HEK293 (cell line): ENCODE results near the gene NOL9.

ENCODE experiments used
- CTCF ChIA-PET: fragments of 350-600 bp; formaldehyde crosslinking; extraction: SDS; loops from one replicate; lab custom pipeline; 2021; ENCODE audit warnings: antibody characterized with exemption; lab: Yijun Ruan, JAX
- POLR2A ChIA-PET: fragments of 300-600 bp; formaldehyde crosslinking; extraction: SDS; loops from one replicate; lab custom pipeline; 2020; ENCODE audit warnings: antibody characterized with exemption, inconsistent platforms; lab: Yijun Ruan, JAX
- H3K27ac ChIP-seq: fragments of 200-500 bp; sonication (Bioruptor generic); 2 replicates; pipeline ENCODE4 v1.5.1; 2014; ENCODE audit warnings: low read depth, low read length, control low read depth, inconsistent platforms; ENCODE audit errors: extremely low read depth
- H3K36me3 ChIP-seq, 2 experiments: fragments of 200-500 bp in 1 of 2; sonication (Bioruptor generic) in 1 of 2; 1 replicate in 1 of 2; 2 replicates in 1 of 2; pipeline ENCODE4 v1.5.1; 2014 to 2017; ENCODE audit warnings: inconsistent platforms in 2 of 2, low read length in 2 of 2; ENCODE audit not compliant: control insufficient read depth in 2 of 2, insufficient read depth in 1 of 2
- H3K4me1 ChIP-seq: fragments of 200-500 bp; sonication (Bioruptor generic); 2 replicates; pipeline ENCODE4 v1.5.1; 2014; ENCODE audit warnings: mild to moderate bottlenecking, low read length, inconsistent platforms; ENCODE audit not compliant: control insufficient read depth, insufficient read depth
- H3K4me3 ChIP-seq: 2 replicates; pipeline ENCODE4 v1.5.1; 2011; ENCODE audit warnings: low read depth, mild to moderate bottlenecking, control low read depth, low read length, moderate library complexity
- H3K9me3 ChIP-seq: fragments of 200-500 bp; sonication (Bioruptor generic); 2 replicates; pipeline ENCODE4 v1.5.1; 2014; ENCODE audit warnings: low read depth, low read length, inconsistent platforms; ENCODE audit not compliant: control insufficient read depth, insufficient read depth
- HIC1 ChIP-seq: fragments of 450-650 bp; formaldehyde crosslinking; IDR thresholded peaks from 2 replicates; pipeline ENCODE4 v1.5.1; 2016; ENCODE audit warnings: missing biosample characterization, missing genetic modification characterization
- SP7 ChIP-seq: fragments of 450-650 bp; formaldehyde crosslinking; IDR thresholded peaks from 2 replicates; pipeline ENCODE4 v1.5.1; 2016; ENCODE audit warnings: missing biosample characterization, missing genetic modification characterization
- ZBTB48 ChIP-seq: fragments of 450-650 bp; formaldehyde crosslinking; IDR thresholded peaks from 2 replicates; pipeline ENCODE4 v1.5.1; 2016; ENCODE audit warnings: missing biosample characterization, missing genetic modification characterization
- ZBTB6 ChIP-seq: fragments of 450-650 bp; formaldehyde crosslinking; IDR thresholded peaks from 2 replicates; pipeline ENCODE4 v1.5.1; 2017; ENCODE audit warnings: missing biosample characterization, missing genetic modification characterization
- ZEB2 ChIP-seq: fragments of 450-650 bp; formaldehyde crosslinking; IDR thresholded peaks from 2 replicates; pipeline ENCODE4 v1.5.1; 2016; ENCODE audit warnings: missing biosample characterization, missing genetic modification characterization
- ZFP69B ChIP-seq: fragments of 450-650 bp; formaldehyde crosslinking; IDR thresholded peaks from 2 replicates; pipeline ENCODE4 v1.5.1; 2016; ENCODE audit warnings: missing biosample characterization, missing genetic modification characterization
- ZIC2 ChIP-seq: fragments of 450-650 bp; formaldehyde crosslinking; IDR thresholded peaks from 2 replicates; pipeline ENCODE4 v1.5.1; 2016; ENCODE audit warnings: missing biosample characterization, missing genetic modification characterization
- ZNF138 ChIP-seq: fragments of 450-650 bp; formaldehyde crosslinking; IDR thresholded peaks from 2 replicates; pipeline ENCODE4 v1.5.1; 2016; ENCODE audit warnings: missing biosample characterization, missing genetic modification characterization, borderline replicate concordance
- ZNF214 ChIP-seq: fragments of 450-650 bp; formaldehyde crosslinking; IDR thresholded peaks from 2 replicates; pipeline ENCODE4 v1.5.1; 2017; ENCODE audit warnings: missing biosample characterization, mild to moderate bottlenecking, missing genetic modification characterization, borderline replicate concordance
- ZNF341 ChIP-seq: fragments of 450-650 bp; formaldehyde crosslinking; IDR thresholded peaks from 2 replicates; pipeline ENCODE4; 2016; ENCODE audit warnings: low read depth, missing biosample characterization, missing genetic modification characterization
- ZNF513 ChIP-seq: fragments of 450-650 bp; IDR thresholded peaks from 2 replicates; pipeline ENCODE4 v1.5.1; 2018; ENCODE audit warnings: missing biosample characterization, missing genetic modification characterization
- ZNF600 ChIP-seq: fragments of 450-650 bp; formaldehyde crosslinking; IDR thresholded peaks from 2 replicates; pipeline ENCODE4 v1.5.1; 2016; ENCODE audit warnings: missing biosample characterization, missing genetic modification characterization
- ZNF629 ChIP-seq: fragments of 450-650 bp; formaldehyde crosslinking; IDR thresholded peaks from 2 replicates; pipeline ENCODE4 v1.5.1; 2017; ENCODE audit warnings: missing biosample characterization, missing genetic modification characterization
- ZNF660 ChIP-seq: fragments of 450-650 bp; IDR thresholded peaks from 2 replicates; pipeline ENCODE4 v1.5.1; 2018; ENCODE audit warnings: missing biosample characterization, mild to moderate bottlenecking, missing genetic modification characterization
- ZNF777 ChIP-seq: fragments of 450-650 bp; formaldehyde crosslinking; IDR thresholded peaks from 2 replicates; pipeline ENCODE4 v1.5.1; 2017; ENCODE audit warnings: missing biosample characterization, missing genetic modification characterization, borderline replicate concordance
- TF ChIP-seq, protein P1 (sequence below): fragments of 450-650 bp; formaldehyde crosslinking; IDR thresholded peaks from 2 replicates; pipeline ENCODE4 v1.5.1; 2017; ENCODE audit warnings: missing biosample characterization, missing genetic modification characterization

Gene NOL9

DNA sequence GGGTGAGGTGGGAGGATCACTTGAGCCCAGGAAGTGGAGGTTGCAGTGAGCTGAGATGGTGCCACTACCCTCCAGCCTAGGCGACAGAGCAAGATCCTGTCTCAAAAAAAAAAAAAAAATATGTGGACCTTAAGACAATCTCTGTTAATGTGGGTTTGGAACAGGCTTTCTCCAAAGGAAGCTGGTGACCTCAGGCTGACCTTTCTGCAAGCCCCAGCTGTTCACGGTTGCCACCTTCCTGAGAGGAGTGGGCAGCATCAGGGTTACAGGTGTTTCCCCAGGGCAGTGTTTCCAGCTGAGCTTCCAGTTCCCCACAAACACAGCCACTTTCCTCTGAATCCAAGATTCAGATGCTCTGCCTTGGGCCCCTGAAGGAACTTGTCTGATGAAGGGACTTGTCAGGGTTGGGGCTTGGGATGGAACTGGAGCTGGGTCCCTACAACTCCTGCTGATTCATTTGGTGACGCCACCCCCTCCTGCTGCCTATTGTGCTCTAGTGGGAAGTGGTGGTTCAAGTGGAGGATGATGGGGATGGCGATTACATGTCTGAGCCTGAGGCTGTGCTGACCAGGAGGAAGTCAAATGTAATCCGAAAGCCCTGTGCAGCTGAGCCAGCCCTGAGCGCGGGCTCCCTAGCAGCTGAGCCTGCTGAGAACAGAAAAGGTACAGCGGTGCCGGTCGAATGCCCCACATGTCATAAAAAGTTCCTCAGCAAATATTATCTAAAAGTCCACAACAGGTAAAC is 27.4 kb upstream of the NOL9 start:
- H3K36me3 ChIP-seq: peaks cover 0 to 42% of the 10 kb centered on the region in 2 experiments; a peak in 1 of 3 replicates
- ChIA-PET CTCF (interaction anchor here (1.2 kb wide), 1 partner anchor 27 kb away, joined by 6 read pairs; the partner anchor contains the start of genes NOL9 and TAS1R1), POLR2A (interaction anchor here (0.7 to 2.7 kb wide), 4 partner anchors 10 to 286 kb away, joined by 3 to 25 read pairs (median 14); partner anchors contain the start of genes KLHL21, NOL9 and TAS1R1)
- TF ChIP-seq ZEB2: 0 out of 2 replicates have a peak, but pooled peaks have one; percentile 33
- 0 out of 2 replicates have a peak, but pooled peaks have one; percentile 56 for TF ChIP-seq ZNF660
- peak; percentile 45; the same call in 1 of the 2 replicates for TF ChIP-seq SP7 (tag by site-specific recombination)
- peak; percentile 44; the same call in 1 of the 2 replicates for TF ChIP-seq HIC1 (tag by site-specific recombination)
- no peak for TF ChIP-seq ZNF138 (tag by site-specific recombination)
- TF ChIP-seq ZNF341 (tag by site-specific recombination): peak; percentile 92
- peak; percentile 65 for TF ChIP-seq ZNF629
- no peak for TF ChIP-seq ZNF214 (tag by site-specific recombination)
- no peak for TF ChIP-seq ZNF777 (tag by site-specific recombination)
- TF ChIP-seq, protein P1, sequence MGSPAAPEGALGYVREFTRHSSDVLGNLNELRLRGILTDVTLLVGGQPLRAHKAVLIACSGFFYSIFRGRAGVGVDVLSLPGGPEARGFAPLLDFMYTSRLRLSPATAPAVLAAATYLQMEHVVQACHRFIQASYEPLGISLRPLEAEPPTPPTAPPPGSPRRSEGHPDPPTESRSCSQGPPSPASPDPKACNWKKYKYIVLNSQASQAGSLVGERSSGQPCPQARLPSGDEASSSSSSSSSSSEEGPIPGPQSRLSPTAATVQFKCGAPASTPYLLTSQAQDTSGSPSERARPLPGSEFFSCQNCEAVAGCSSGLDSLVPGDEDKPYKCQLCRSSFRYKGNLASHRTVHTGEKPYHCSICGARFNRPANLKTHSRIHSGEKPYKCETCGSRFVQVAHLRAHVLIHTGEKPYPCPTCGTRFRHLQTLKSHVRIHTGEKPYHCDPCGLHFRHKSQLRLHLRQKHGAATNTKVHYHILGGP: no peak
- peak; percentile 56; the same call in 1 of the 2 replicates for TF ChIP-seq ZBTB48
- peak; percentile 57; the same call in 1 of the 2 replicates for TF ChIP-seq ZBTB6 (tag by site-specific recombination)
- TF ChIP-seq ZFP69B (tag by site-specific recombination): 0 out of 2 replicates have a peak, but pooled peaks have one; percentile 17
- TF ChIP-seq ZNF600 (tag by site-specific recombination): peak; percentile 92
- peak; percentile 78 for TF ChIP-seq ZIC2 (tag by site-specific recombination)
- TF ChIP-seq ZNF513 (tag by site-specific recombination): peak; percentile 70
- H3K4me3 ChIP-seq: no peak overlapping the region
- H3K4me1 ChIP-seq: peaks cover 9% of the 10 kb centered on the region
- no peaks in the 10 kb centered on the region for H3K9me3 ChIP-seq
- H3K27ac ChIP-seq: no peak overlapping the region
